HG03520 (cell line): Measurements from ENCODE around the gene TMEM243.

Experiments
- ATAC-seq: cut with Tn5 transposase; IDR thresholded peaks from one replicate; pipeline ENCODE4 v1.9.1; 2021; ENCODE audit warnings: mild to moderate bottlenecking, moderate library complexity; ENCODE audit not compliant: unreplicated experiment

Gene TMEM243

DNA sequence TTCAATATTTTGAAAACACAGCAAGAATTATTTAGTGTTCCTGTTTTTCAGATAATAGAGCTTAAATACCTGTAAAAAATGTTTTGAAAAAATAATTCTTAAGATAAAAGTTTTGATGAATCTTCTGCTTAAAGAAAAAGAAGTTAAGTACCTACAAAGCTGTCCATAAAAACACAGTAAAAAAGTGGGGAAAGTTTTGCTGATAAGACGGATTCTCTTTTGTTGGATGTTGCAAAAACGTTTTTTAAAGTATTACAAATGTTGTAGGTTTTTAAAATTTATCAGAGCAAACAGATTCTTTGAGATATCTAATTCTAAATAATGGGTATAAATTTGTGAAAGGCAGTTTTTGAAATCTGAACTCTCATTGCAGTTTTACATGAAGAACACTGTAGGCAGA, 55.1 kb downstream of the TMEM243 start:
- no peak for ATAC-seq

DNA sequence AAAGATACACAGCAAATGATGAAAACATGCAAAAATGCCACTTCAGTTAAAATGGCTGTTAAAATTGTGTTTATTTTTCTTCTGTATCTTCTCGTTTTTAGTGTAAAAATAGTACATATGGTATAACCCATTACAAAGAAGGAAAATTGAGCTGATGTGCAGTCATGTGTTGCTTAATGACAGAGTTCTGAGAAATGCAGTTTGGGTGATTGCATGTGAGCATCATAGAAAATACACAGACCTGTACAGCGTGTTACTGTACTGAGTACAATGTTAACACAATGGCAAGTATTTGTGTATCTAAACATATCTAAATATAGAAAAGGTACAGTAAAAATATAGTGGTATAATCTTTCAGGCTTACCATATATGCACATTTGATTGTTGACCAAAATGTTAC, 60.0 kb downstream of the TMEM243 start:
- no peak for ATAC-seq

DNA sequence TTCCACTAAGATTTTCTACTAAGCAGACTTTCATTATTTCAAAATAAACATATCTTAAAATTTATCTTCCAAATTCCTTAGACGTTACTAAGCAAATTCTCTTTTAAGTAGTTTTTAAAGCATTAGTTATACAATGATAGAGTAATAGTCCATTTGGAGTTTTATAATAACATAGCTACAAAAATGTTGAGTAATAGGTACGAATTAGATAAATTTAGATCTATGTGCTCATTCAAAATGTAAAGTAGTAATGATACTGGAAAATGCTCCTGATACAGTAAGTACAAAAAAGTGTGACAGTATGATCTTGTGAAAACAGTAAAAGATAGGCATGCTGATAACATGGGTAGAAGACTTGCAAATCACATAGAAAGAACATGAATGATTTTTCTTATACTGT, 62.8 kb downstream of the TMEM243 start:
- no peak for ATAC-seq

DNA sequence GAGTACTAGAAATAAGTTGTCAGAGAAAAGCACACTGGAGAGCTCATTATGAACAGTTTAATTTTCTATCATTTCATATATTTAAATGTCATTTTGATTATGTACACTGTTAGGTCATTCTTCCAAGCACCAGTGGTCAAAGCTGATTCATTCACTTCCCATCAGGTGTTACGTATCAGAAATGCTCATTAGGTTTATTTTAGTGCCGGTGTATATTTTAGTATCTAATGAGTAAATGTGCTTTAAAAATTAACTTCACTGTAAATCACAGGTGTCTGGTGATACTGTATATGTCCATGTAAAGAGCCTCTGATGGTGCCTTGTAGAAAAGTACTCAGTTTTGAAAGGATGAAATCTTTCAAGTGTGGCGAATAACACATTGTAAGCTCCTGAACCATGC, 63.7 kb downstream of the TMEM243 start:
- no peak for ATAC-seq

DNA sequence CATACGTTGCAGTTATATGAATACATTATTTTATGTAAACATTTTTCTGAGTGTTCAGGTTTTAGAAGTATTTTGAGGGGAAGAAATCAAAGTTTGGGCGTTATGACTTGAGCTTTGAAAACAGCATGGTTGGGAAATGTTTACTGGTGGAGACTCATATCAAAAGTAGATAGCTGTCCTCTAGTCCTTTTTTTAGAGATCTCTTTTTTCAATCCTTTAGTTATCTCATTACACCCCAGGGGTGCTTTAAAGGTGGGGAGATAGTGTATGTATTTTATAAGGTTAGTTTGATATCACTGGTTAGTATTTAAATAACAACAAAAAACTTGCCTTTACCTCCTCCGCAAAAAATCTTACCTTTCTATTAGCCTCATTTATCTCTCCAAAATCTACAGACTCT, 65.0 kb downstream of the TMEM243 start:
- no peak for ATAC-seq

DNA sequence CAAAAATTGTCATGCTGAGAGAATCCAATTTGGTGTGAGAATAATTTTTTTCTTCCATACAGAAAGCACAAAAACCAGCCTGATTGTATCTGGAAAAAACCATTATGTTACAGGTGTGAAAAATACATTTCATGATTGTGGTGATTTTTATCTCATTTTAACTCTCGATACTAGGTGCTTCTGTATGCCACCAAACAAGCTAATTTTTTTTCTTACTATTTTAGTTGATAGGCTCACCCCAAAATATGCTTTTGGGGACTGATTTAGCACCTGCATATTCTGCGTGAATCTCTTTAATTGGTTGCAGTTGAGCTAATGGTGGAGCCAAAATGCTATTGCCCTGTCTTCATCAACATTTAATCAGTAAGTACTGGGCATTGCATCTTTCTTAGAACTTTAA, 65.4 kb downstream of the TMEM243 start:
- ATAC-seq = no peak

DNA sequence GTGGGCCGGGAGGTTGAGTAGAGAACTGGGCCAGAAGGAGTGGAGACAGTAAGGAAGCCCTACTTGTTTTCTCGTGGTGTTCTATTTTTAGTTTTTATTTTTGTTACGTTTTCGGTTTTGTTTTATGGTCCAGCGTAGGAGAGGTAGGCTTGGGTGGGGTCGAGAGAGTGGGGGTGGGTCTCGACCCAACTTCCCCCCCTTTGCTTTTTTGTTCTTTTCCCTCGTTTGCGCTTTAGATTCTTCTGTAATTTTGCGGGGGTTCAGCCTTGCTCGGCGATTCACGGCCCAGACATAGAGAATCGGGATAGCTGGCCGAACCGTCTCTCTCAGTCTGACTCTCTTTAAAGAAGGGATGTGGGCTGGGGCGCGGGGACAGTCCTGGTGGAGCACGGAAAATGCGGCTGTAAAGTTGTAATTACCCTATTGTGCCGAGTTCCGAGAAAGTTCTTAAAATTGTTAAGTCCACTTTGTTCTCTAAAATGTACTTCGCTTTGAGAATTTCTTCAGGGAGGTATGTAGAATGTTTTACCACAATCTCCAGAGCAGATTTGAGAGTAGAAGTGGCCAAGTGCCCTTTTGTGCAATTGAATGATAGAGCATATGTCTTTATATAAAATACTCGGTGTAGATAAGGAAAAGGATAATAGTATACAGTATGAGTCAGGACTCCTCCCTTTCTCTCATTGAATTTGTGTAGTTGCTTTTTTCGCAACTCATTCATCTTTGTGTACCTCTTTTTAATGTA, 66.5 kb downstream of the TMEM243 start:
- peak; percentile 5 for ATAC-seq

DNA sequence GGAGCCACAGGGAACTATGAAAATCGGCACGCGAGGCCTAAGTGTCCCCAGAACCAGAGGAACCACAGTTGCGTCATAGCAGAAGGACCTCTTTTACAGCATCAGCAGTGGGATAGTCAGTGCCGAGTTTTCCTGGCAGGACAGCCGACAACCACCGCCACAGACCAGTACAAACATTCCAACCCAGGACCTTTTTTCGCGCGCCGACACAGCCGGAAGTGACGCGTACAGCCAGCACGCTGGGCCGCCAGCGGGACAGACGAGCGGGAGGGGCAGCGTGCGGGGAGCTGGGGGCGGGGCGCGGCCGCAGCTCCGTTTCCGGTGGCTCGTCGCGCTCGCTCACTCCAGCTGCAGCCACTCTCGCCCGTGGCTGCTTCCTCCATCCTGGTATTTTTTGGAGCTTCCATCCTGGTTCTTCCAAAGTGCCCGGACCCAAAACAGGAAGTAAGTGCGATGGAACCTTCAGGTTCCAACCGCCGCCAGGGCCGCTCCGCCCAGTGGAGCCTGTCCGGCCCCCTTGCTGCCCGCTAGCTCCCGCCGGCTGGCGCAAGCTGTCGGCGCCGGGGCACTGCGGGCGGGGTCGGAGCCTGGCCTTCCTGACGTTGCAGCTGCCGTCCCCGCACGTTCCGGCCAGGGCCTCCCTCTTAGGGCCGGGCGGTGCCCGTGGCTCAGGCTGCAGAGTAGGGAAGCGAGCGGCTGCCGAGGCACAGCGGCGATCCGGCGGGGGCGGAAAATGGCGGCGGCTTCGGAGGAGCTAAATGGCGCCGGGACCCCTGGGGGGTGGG, 67.2 kb downstream of the TMEM243 start, which contains the start of gene DMTF1:
DMTF1 (plus strand) TSS at position 342 of the 785 bp plus-strand sequence. CDS start 12,489 bp downstream, outside the sequence.
- ATAC-seq = peak; percentile 84

DNA sequence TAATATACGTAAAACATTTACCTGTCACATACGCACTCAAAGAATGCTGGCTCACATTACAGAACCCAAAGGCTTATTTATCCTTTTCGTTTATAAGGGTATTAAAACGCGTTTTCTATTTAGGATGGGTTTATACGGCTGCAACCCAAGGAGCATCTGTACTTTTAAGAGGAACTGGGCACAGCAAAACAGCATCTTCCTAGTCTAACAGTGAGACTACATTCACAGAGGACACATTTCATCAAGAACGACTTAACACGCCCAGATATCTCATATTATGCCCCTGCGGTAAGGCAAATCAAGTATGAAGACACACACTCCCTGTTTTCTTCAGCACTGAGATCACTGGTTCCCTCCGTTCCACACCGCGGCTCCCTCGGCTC, 67.8 kb downstream of the TMEM243 start:
- peak; percentile 3 for ATAC-seq

DNA sequence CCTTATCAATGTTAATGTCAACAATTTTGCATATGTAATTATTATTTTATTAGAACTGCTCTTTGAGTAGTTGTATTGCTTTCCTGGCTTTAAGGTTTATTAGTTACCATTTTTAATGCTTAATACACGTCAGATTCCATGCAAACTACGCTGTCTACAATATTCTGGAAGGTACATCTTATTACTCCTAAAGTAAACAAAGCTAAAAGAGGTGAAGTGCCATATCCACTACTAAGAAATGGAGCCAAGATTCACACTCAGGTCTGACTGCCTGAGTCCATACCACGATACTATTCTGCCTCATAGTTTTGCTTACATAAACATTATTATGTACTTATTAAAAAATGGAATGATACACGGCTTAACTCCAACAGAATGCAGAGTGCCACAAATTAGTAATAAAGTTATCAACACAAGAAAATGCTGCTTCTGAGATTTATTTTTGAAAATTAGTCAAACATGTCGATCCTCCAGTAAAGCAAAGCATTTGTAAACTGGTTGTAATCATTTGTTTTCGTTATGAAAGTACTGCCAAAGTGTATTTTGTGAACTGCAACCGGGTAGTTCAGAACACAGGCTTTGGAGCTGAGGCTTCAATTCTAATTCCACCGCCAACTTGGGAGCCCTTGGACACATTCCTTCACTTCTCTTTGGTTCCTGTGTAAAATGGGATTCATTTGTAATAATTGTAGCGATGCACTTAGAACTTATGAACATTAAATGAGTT, 68.4 kb downstream of the TMEM243 start:
- no peak for ATAC-seq

DNA sequence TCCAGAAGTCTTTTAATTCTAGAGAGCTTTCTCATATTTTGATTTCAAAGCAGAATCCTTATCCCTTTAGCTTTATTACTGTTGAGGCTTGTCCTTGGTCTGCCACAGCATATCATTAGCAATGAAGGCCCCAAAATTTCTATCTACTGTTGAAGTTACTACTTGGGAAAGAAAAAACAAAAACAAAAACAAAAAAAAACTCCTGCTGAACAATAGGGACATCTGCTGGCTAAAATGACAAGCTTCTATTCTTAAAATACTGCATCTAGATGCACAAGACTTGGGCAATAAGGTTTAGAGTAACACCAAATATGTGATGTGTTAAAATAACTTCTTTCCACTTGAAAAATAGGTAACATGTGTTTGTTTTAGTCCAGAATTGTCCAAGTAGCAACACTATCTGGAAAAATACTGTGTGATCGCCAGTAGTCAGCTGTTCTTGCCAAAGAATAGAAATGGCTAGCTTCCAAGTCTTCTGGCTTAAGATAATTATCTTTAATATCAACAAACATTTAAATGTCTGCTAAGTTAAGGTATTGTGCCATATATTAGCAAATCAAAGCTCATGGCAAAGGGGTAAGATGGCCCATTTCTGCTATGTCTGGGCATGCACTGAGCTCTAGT, 71.1 kb downstream of the TMEM243 start:
- no peak for ATAC-seq

DNA sequence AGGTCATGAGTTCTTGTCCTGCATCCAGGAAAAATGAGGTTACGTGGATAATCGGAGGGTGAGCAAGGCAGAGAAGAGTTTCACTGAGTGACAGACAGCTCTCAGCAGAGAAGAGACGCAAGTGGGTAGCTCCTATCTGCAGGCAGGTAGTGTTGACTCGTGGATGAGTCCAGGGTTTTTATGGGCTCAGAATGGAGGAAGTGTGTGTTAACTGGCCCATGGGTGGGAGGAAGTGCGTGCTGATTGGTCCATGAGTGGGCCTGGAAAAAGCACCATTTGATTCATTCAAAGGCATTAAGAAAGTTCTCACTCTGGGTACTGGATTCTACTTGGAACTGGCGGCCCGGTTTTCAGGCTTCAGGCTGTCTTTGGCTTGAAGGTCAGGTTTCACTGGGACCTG, 72.0 kb downstream of the TMEM243 start:
- no peak for ATAC-seq

DNA sequence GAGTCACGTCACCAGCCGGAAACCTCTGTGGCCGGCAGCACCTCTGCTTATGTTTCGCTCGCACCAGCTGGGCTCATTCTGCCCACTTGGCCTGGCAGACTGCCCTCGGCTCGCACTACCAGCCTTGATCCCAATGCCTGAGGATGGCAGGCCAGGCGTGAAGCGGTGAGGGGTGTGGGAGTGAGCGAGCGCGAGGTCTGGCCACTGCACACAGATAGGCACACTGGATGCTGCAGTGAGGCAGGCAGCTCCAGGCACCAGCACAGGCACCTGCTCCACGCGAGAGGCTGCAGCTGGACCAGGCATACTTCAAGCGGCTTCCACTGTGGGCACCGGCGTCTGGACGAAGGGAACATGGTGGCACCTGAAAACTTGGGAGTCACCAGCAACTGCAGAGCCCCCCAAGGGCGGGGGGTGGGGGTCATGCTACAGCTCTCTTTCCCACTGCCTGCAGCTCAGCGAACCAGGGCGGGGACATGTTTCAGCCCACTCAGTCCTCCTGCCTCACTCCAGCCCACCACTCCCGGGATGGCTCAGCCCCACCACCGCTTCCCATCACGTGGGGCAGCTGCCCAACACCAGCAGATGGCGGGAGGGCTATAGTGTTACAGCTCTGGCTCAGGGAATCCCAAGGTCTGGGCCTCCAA, 72.7 kb downstream of the TMEM243 start:
- no peak for ATAC-seq
